Measurements from ENCODE around the gene FGF12. TPM values are rescaled to one million over a fixed set of nuclear protein-coding genes. Genes with fewer than 3 reads are reported as not detected.

FGF12 gene
- total and polyA plus RNA-seq, 2 of the 13 experiments (the other 11 are each of a cell fraction or from before 2014, with no cell fraction given) = 0.07 TPM; not detected in 1

GRCh38 chr3:192751148-192751547 is 23.8 kb upstream of the FGF12 start:
- H3K79me2 ChIP-seq (ENCODE audit: insufficient read depth, low read length) = no peaks in the 10 kb centered on the region
- H4K20me1 ChIP-seq (ENCODE audit: insufficient read depth, low read length) = no peaks in the 10 kb centered on the region
- BruUV-seq (replicated peaks) = no TSS peak
- no peak overlapping the region for H3K4me2 ChIP-seq (ENCODE audit: low read depth, low read length)
- in situ Hi-C loops (cut with HindIII; ENCODE audit: extremely low pct_ligation_motif_present, low pct_unique_long_range_greater_than_20kb) (no loop called here), intact Hi-C loops (cut with micrococcal nuclease; ENCODE audit: unreplicated experiment) (no loop called here)
- ChIA-PET CTCF (ENCODE audit: low intra/inter-chr PET ratio, low total read pairs) (no interaction called here), POLR2A (no interaction called here)
- ATAC-seq (no peak), FAIRE-seq (no peak), DNase-seq (ENCODE audit: low spot score) (no peak)
- no peak overlapping the region for H3K27ac ChIP-seq (ENCODE audit: extremely low read length, insufficient read depth, low read length)
- H3K4me1 ChIP-seq (ENCODE audit: insufficient read depth, low read length) = no peaks in the 10 kb centered on the region
- TF ChIP-seq RFXAP (CRISPR knock-in tag; IDR thresholded peaks at IDR 0.05; ENCODE audit: borderline replicate concordance) = no peak
- TF ChIP-seq, protein P1, sequence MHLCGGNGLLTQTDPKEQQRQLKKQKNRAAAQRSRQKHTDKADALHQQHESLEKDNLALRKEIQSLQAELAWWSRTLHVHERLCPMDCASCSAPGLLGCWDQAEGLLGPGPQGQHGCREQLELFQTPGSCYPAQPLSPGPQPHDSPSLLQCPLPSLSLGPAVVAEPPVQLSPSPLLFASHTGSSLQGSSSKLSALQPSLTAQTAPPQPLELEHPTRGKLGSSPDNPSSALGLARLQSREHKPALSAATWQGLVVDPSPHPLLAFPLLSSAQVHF (CRISPR knock-in tag; IDR thresholded peaks at IDR 0.05) = no peak
- no peak for TF ChIP-seq DDIT3 (CRISPR knock-in tag; IDR thresholded peaks at IDR 0.05)
- no peak for TF ChIP-seq TCF7L2 (IDR thresholded peaks at IDR 0.05; ENCODE audit: low read depth, low read length)
- TF ChIP-seq ZNF3 (CRISPR knock-in tag; IDR thresholded peaks at IDR 0.05) = no peak
- no peak for TF ChIP-seq FOXO1 (CRISPR knock-in tag; IDR thresholded peaks at IDR 0.05)
- TF ChIP-seq CHD2 (IDR thresholded peaks at IDR 0.05; ENCODE audit: low read depth, low read length) = no peak
- TF ChIP-seq, protein P2, sequence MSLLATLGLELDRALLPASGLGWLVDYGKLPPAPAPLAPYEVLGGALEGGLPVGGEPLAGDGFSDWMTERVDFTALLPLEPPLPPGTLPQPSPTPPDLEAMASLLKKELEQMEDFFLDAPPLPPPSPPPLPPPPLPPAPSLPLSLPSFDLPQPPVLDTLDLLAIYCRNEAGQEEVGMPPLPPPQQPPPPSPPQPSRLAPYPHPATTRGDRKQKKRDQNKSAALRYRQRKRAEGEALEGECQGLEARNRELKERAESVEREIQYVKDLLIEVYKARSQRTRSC (CRISPR knock-in tag; IDR thresholded peaks at IDR 0.05; ENCODE audit: low read depth) = no peak
- TF ChIP-seq TAF1 (CRISPR knock-in tag; IDR thresholded peaks at IDR 0.05) = no peak
- no peak for TF ChIP-seq ZNF782 (CRISPR knock-in tag; IDR thresholded peaks at IDR 0.05; ENCODE audit: borderline replicate concordance)
- no peak for TF ChIP-seq GTF3A (CRISPR knock-in tag; conservative IDR thresholded peaks at IDR 0.05)
- no peak for TF ChIP-seq ZNF639 (CRISPR knock-in tag; conservative IDR thresholded peaks at IDR 0.05)
- no peak for TF ChIP-seq ESRRA (CRISPR knock-in tag; IDR thresholded peaks at IDR 0.05; ENCODE audit: low read depth)
- TF ChIP-seq HNRNPL (IDR thresholded peaks at IDR 0.05; ENCODE audit: low read depth, low read length) = no peak
- no peak for TF ChIP-seq ZNF616 (CRISPR knock-in tag; IDR thresholded peaks at IDR 0.05; ENCODE audit: low read depth)
- no peak for TF ChIP-seq XBP1 (CRISPR knock-in tag; IDR thresholded peaks at IDR 0.05)
- H3K9ac ChIP-seq (ENCODE audit: insufficient read depth, low read depth, low read length) = no peak overlapping the region
- no peaks in the 10 kb centered on the region for H3K27me3 ChIP-seq (ENCODE audit: control insufficient read depth in 1 of 2, insufficient read depth in 2 of 2, low read length in 2 of 2)
- 2% methylated on average over 2 of the region's 2 CpGs for WGBS (ENCODE audit: low lambda C conversion rate)
- no peaks in the 10 kb centered on the region for H3K9me3 ChIP-seq (ENCODE audit: low read length)
- H2AFZ ChIP-seq (ENCODE audit: low read length) = no peak overlapping the region
- no peaks in the 10 kb centered on the region for H3K36me3 ChIP-seq (replicated peaks in 1 of 2; ENCODE audit: control insufficient read depth in 1 of 2, insufficient read depth in 2 of 2, low read length in 2 of 2)
- no peak overlapping the region for H3K4me3 ChIP-seq (replicated peaks in 1 of 3; ENCODE audit: insufficient read depth in 1 of 3, low read depth in 2 of 3, low read length in 3 of 3)

All from HepG2 (cell line).